ENCODE results near the gene UBXN10.

The UBXN10 gene

DNA sequence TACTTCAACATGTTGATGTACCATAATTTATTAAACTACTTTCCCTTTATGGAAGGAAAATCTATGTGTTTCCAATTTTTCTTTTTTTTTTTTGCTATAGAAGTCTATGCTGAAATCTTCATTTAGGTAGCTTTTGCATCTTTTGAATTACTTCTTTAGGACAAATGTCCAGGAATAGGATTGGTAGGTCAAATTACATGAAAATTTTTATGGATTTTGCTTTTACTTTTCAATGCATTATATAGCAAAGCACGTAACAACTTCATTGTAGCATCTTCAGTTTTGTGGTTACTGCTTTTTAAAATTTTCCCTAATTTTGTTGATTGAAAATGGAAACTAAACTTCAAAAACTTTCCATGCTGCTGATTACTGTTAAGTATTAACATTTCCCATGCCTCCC is 12.4 kb downstream of the UBXN10 start:
- Histone ChIP-seq H4K20me1 (ENCODE audit: insufficient read depth, low read length) (no peaks in the 10 kb centered on the region), H3K36me3 (replicated peaks; ENCODE audit: insufficient read depth, low read length) (no peaks in the 10 kb centered on the region), H3K79me2 (ENCODE audit: low read length) (no peaks in the 10 kb centered on the region), H2AFZ (ENCODE audit: low read length) (no peak overlapping the region), H3K27ac (ENCODE audit: low read length) (no peak overlapping the region), H3K9ac (ENCODE audit: low read length) (no peak overlapping the region), H3K27me3 (replicated peaks; ENCODE audit: insufficient read depth, low read length) (peaks cover 95% of the 10 kb centered on the region), H3K9me3 (replicated peaks; ENCODE audit: insufficient read depth, low read length) (no peaks in the 10 kb centered on the region), H3K4me2 (ENCODE audit: low read depth, low read length) (no peak overlapping the region), H3F3A (ENCODE audit: insufficient read depth, low read length) (no peaks in the 10 kb centered on the region), H3K9me2 (replicated peaks; ENCODE audit: insufficient read depth, low read length) (no peaks in the 10 kb centered on the region), H3K4me3 (ENCODE audit: low read length) (no peak overlapping the region), H3K4me1 (ENCODE audit: low read length) (no peaks in the 10 kb centered on the region)
- TF ChIP-seq, protein P1, sequence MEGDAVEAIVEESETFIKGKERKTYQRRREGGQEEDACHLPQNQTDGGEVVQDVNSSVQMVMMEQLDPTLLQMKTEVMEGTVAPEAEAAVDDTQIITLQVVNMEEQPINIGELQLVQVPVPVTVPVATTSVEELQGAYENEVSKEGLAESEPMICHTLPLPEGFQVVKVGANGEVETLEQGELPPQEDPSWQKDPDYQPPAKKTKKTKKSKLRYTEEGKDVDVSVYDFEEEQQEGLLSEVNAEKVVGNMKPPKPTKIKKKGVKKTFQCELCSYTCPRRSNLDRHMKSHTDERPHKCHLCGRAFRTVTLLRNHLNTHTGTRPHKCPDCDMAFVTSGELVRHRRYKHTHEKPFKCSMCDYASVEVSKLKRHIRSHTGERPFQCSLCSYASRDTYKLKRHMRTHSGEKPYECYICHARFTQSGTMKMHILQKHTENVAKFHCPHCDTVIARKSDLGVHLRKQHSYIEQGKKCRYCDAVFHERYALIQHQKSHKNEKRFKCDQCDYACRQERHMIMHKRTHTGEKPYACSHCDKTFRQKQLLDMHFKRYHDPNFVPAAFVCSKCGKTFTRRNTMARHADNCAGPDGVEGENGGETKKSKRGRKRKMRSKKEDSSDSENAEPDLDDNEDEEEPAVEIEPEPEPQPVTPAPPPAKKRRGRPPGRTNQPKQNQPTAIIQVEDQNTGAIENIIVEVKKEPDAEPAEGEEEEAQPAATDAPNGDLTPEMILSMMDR (IDR thresholded peaks at IDR 0.05; ENCODE audit: low read length) = no peak
- TF ChIP-seq EZH2 (optimal IDR thresholded peaks at IDR 0.05; ENCODE audit: low read depth, low read length) = no peak
- TF ChIP-seq EZH2phosphoT487 (IDR thresholded peaks at IDR 0.05; ENCODE audit: low read length) = no peak
- DNase-seq = no peak

DNA sequence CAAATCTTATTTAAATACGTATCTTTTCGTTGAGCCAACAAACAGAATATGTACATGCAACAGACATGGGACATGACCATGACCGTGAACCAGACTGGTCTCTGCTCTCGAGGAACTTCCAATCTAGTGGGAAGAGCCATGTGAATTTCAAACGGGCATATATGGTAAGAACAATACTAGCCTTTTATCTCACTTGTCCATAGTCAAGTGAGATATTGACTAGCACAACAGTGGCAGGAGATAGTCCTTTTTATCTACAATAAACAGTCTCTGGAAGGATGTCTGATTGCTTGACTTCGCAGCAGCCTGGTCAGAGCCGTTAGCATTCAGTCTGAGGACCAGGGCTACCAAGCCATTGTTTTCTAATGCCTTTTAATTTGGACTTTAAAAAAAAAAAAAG is 13.0 kb downstream of the UBXN10 start:
- Histone ChIP-seq H3K36me3 (replicated peaks; ENCODE audit: insufficient read depth, low read length) (no peaks in the 10 kb centered on the region), H3K9me3 (replicated peaks; ENCODE audit: insufficient read depth, low read length) (no peaks in the 10 kb centered on the region), H3K4me2 (ENCODE audit: low read depth, low read length) (no peak overlapping the region), H3K9me2 (replicated peaks; ENCODE audit: insufficient read depth, low read length) (no peaks in the 10 kb centered on the region), H3F3A (ENCODE audit: insufficient read depth, low read length) (no peaks in the 10 kb centered on the region), H3K4me3 (ENCODE audit: low read length) (no peak overlapping the region), H3K27me3 (replicated peaks; ENCODE audit: insufficient read depth, low read length) (peaks cover 95% of the 10 kb centered on the region), H4K20me1 (ENCODE audit: insufficient read depth, low read length) (no peaks in the 10 kb centered on the region), H2AFZ (ENCODE audit: low read length) (no peak overlapping the region), H3K9ac (ENCODE audit: low read length) (no peak overlapping the region), H3K4me1 (ENCODE audit: low read length) (no peaks in the 10 kb centered on the region), H3K27ac (ENCODE audit: low read length) (no peak overlapping the region), H3K79me2 (ENCODE audit: low read length) (no peaks in the 10 kb centered on the region)
- DNase-seq = no peak
- no peak for TF ChIP-seq EZH2phosphoT487 (IDR thresholded peaks at IDR 0.05; ENCODE audit: low read length)
- TF ChIP-seq EZH2 (optimal IDR thresholded peaks at IDR 0.05; ENCODE audit: low read depth, low read length) = no peak
- TF ChIP-seq, protein P1 (IDR thresholded peaks at IDR 0.05; ENCODE audit: low read length) = no peak

DNA sequence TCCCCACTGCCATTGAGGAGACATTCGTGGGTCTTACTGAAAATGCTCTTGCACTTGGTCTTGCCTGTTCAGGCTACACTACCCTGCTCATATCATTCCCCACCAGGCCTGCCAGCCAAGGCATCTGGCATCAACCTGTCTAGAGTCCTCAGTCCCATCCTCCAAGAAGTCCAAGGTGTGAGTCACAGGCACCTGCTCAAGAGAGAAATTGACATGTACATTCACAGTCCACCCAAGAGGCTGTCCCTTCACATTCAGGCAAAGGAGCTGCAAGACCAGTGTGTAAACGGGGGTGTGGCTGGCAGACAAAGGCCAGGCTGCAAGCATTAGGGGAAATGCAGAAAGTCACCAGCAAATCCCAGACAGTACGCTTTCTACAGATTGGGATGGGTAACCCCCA is 13.5 kb downstream of the UBXN10 start:
- Histone ChIP-seq H3K9me2 (replicated peaks; ENCODE audit: insufficient read depth, low read length) (no peaks in the 10 kb centered on the region), H3K36me3 (replicated peaks; ENCODE audit: insufficient read depth, low read length) (no peaks in the 10 kb centered on the region), H3F3A (ENCODE audit: insufficient read depth, low read length) (no peaks in the 10 kb centered on the region), H3K9ac (ENCODE audit: low read length) (no peak overlapping the region), H2AFZ (ENCODE audit: low read length) (no peak overlapping the region), H3K4me1 (ENCODE audit: low read length) (no peaks in the 10 kb centered on the region), H3K9me3 (replicated peaks; ENCODE audit: insufficient read depth, low read length) (no peaks in the 10 kb centered on the region), H3K4me3 (ENCODE audit: low read length) (no peak overlapping the region), H3K27ac (ENCODE audit: low read length) (no peak overlapping the region), H4K20me1 (ENCODE audit: insufficient read depth, low read length) (no peaks in the 10 kb centered on the region), H3K4me2 (ENCODE audit: low read depth, low read length) (no peak overlapping the region), H3K27me3 (replicated peaks; ENCODE audit: insufficient read depth, low read length) (peaks cover 95% of the 10 kb centered on the region), H3K79me2 (ENCODE audit: low read length) (no peaks in the 10 kb centered on the region)
- no peak for DNase-seq
- TF ChIP-seq, protein P1 (IDR thresholded peaks at IDR 0.05; ENCODE audit: low read length) = no peak
- TF ChIP-seq EZH2 (optimal IDR thresholded peaks at IDR 0.05; ENCODE audit: low read depth, low read length) = no peak
- no peak for TF ChIP-seq EZH2phosphoT487 (IDR thresholded peaks at IDR 0.05; ENCODE audit: low read length)

Data from MM.1S (cell line).